ENCODE measurements around the gene TULP1.
A peak's percentile ranks its signal among the peaks of the same experiment; 100 is the strongest.

TULP1 gene

GRCh38 chr6:35483893-35484645, 28.6 kb downstream of the TULP1 start:
- no peak for DNase-seq (ENCODE audit: low spot score)

DNA sequence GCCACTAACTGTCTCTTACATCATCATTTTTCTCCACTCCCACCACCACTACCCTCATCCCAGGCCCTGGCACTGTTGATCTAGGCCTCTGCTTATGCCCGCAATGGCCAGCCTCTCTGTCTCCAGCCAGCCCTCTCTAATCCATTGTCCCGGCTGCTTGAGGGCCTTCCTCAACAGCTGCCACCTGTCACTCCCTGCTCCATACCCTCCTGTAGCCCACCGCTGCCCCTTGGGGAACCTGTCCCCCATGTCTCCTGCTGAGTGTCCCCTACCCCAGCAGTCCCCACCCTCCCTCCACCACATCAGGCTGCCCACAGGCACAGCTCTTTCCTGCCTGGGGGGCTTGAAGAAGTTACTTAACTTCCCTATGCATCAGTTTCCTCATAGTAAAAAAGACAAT, 29.2 kb downstream of the TULP1 start:
- no peak for DNase-seq (ENCODE audit: low spot score)

- no peak for DNase-seq (ENCODE audit: low spot score)
Observed at GRCh38 chr6:35483062-35483461, 29.6 kb downstream of the TULP1 start.

DNA sequence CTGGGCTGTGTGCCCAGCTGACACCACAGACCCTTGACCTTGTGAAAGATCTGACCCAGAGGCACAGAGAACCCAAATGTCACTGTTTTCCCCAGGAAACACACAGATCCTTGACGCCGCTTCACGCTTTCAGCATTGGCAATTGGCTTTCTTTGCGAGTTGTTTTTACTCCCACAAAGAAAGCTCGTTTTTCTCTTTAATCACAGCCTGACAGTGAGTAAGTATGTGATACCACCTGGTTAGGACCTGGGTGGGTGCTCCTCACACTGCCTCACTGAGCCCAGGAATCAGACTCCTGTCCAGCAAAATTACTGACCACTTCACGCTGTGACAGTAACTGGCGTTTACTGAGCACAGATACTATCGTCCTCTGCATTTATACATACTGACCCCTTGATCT, 31.5 kb downstream of the TULP1 start:
- DNase-seq (ENCODE audit: low spot score), result no peak

DNA sequence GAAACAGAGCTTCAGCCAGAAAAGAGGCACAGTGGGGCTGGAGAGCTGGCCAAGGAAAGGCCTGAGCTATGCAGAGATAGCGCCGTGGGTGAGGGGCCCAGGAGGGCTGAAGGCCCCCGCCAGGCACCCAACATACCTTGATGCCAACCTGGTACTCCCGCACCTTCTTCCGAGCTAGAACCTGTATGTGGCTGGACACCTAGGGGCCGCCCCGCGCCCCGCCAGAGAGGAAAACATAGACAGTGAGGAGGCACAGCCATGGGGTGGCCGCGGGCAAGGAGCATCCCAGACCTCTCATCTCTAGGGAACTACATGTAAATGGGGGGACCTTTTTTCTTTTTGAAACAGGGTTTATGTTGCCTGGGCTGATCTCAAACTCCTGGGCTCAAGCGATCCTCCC, 32.5 kb downstream of the TULP1 start:
- no peak for DNase-seq (ENCODE audit: low spot score)

- no peak for DNase-seq (ENCODE audit: low spot score)
Observed at GRCh38 chr6:35478259-35478658, 34.4 kb downstream of the TULP1 start.

- DNase-seq (ENCODE audit: low spot score), result peak; percentile 27
Observed at GRCh38 chr6:35477551-35478179, 35.0 kb downstream of the TULP1 start.

- no peak for DNase-seq (ENCODE audit: low spot score)
Observed at GRCh38 chr6:35477028-35477427, 35.7 kb downstream of the TULP1 start.

- no peak for DNase-seq (ENCODE audit: low spot score)
Observed at GRCh38 chr6:35476004-35476403, 36.7 kb downstream of the TULP1 start.

- peak; percentile 48 for DNase-seq (ENCODE audit: low spot score)
Observed at GRCh38 chr6:35475573-35475972, 37.1 kb downstream of the TULP1 start.

GRCh38 chr6:35474942-35475570, 37.6 kb downstream of the TULP1 start:
- DNase-seq (ENCODE audit: low spot score), result peak; percentile 45

- peak; percentile 69 for DNase-seq (ENCODE audit: low spot score)
Observed at GRCh38 chr6:35474131-35474941, 38.4 kb downstream of the TULP1 start.

- DNase-seq (ENCODE audit: low spot score), result no peak
Observed at GRCh38 chr6:35473850-35474130, 38.9 kb downstream of the TULP1 start.

- peak; percentile 52 for DNase-seq (ENCODE audit: low spot score)
Observed at GRCh38 chr6:35473075-35473849, 39.4 kb downstream of the TULP1 start.

GRCh38 chr6:35471836-35472345, 40.8 kb downstream of the TULP1 start:
- DNase-seq (ENCODE audit: low spot score), result no peak

- peak; percentile 35 for DNase-seq (ENCODE audit: low spot score)
Observed at GRCh38 chr6:35470663-35471120, 42.0 kb downstream of the TULP1 start.

GRCh38 chr6:35469751-35470662, 42.7 kb downstream of the TULP1 start:
- DNase-seq (ENCODE audit: low spot score), result peak; percentile 52

DNA sequence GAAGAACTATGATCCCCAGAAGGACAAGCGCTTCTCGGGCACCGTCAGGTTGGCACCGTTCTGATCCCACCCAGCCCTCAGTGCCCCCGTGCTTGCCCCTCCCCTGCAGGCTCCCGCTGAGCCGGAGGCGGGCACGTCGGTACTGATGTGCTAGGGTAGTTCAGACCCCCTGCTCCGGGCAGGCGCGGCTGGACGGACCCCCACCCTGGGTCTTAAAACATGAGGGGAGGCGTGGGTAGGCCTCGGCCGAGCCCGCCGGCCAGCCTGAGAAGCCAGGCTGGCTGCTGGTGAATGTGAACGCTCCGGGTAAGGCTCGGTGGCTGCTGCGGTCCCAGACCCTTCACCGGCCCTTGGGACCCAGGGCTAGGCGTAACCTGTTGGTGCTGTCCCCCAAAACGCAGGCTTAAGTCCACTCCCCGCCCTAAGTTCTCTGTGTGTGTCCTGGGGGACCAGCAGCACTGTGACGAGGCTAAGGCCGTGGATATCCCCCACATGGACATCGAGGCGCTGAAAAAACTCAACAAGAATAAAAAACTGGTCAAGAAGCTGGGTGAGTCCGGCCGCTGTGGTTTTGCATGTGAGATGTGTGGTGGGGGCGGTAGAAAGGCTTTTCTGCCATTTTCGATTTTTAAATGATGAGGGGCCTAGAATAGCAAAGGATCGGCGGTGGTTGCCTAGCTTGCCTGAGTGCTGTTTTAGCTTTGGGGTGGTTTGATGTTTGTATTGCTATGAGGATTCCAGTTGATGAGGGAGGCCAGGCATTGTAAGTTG, 43.5 kb downstream of the TULP1 start:
- peak; percentile 32 for DNase-seq (ENCODE audit: low spot score)

DNA sequence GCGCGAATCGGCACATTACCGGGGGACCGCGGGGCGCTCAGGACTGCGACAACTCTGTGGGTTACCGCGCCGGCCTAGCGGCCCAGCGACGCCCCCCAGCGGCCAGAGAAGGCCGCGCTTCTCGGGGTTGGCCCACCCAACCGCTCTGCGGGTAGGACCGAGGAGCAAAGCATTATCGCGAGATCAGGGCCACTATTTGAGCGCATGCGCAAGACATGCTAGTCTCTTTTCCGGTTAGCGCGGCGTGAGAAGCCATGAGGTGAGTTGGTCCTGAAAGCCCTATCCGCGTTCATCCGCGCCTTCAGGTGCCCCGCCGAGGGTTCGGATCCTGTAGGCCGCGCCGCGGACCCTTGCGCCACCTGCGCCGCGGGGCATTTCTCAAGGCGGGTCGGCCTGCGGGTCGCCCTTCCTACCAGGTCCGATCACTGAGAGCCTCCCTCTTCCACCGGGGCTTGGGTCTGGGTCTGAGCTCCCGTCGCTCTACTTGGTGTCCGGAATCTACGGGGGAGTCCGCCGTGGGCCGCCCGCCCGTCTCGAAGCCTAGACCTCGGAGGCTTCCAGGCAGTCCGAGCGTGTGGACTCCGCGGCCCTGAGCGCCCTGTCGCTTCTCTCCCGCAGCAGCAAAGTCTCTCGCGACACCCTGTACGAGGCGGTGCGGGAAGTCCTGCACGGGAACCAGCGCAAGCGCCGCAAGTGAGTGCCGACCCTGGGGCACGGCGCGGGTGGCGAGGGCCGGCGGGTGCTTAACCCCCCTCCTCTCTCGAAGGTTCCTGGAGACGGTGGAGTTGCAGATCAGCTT, 44.3 kb downstream of the TULP1 start, which contains the start of gene RPL10A:
RPL10A (plus strand) TSS at position 221 of the 799 bp plus-strand sequence; CDS start at position 255, 34 bp downstream.
- peak; percentile 97 for DNase-seq (ENCODE audit: low spot score)

Measured in NAMALWA (cell line).